Kidney capillary endothelial cell (primary cell): Measurements from ENCODE around the gene ADIPOR2.

ENCODE experiments used
- DNase-seq: peaks from one replicate; pipeline ENCODE4 v3.0.0-alpha.2; 2018; ENCODE audit warnings: low spot score

ADIPOR2 gene

GRCh38 chr12:1690578-1691122 is at the start of gene ADIPOR2:
Gene ADIPOR2 (plus strand): TSS chr12:1691070. CDS start chr12:1754344, 63,274 bp downstream.
- DNase-seq, result peak; percentile 95

DNA sequence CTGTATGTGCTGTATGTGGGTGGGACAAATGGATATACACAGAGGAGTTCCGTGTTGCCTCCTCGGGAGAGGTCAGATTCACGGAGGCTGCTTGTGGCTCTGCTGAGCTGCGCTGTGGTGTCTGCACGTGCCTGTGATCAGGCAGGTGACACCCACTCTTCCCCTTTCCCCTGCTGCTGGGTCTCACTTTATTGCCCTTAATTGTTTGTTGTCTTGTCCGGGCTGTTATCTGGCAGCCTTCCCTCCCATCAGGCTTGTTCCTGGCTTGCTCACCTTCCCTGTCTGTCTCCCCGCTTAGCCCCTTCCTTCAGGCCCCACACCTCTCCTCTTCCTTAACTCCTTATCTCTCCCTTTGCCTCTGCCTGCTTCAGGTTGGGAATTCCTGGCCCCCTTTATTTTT is 48.4 kb upstream of the ADIPOR2 start:
- DNase-seq, result no peak

- DNase-seq, result no peak
Observed at GRCh38 chr12:1643043-1643442, 47.8 kb upstream of the ADIPOR2 start.

DNA sequence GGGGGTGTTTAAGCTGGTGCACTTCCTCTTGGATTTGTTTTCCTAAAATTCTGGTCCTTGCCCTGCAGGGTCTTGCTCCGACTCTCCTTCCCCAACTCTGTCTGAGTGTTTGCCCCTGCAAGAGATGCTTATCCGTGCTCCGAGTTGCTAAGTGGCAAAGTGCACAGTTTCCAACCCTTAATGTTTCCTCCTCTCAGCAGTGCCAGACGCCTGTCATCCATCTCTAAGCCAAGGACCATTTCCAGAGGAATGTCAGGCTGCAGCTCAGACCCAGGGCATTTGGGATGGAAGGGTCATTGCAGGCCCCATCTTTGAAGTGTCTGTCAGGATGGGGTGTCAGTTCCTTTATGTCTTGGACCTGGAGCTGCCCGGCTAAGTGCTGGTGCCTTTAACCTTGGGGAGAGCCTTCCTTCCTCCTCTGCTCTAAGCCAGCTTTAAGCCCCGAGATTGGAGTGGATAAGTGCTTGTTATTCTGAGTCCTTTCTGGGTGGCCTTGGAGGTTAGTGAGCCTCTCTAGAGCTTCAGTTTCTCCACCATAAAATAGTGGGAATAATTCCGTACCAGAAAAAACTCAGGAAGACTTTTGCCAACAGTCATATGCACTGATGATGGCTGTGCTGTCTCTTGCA is 46.9 kb upstream of the ADIPOR2 start:
- DNase-seq, result no peak

- no peak for DNase-seq
Observed at GRCh38 chr12:1644534-1645438, 46.1 kb upstream of the ADIPOR2 start.

GRCh38 chr12:1645819-1646218 is 45.1 kb upstream of the ADIPOR2 start:
- no peak for DNase-seq

- no peak for DNase-seq
Observed at GRCh38 chr12:1646569-1647284, 44.1 kb upstream of the ADIPOR2 start.

GRCh38 chr12:1647285-1647669 is 43.6 kb upstream of the ADIPOR2 start:
- DNase-seq, result no peak

- DNase-seq, result no peak
Observed at GRCh38 chr12:1650260-1650977, 40.5 kb upstream of the ADIPOR2 start.

- no peak for DNase-seq
Observed at GRCh38 chr12:1650978-1651361, 39.9 kb upstream of the ADIPOR2 start.

DNA sequence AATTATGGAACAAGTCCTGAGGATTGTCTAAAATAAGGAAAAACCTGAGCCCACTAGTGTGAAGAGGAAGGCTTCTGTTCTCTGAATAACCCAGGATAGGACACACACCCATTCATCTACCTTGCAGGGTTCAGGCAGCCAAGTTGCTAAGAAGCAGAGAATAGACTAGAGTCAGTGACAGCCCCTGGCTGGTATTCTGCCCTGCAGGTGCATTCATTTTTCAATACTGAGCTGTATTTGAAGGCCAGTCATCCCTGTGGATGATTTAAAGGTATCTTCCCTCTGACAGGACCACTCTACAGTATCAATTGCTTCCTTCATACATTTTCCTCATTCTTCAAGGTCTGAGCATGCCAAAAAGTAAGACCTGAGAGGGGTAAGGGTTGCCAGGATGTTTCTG is 38.9 kb upstream of the ADIPOR2 start:
- DNase-seq, result no peak

- no peak for DNase-seq
Observed at GRCh38 chr12:1655225-1655788, 35.6 kb upstream of the ADIPOR2 start.

DNA sequence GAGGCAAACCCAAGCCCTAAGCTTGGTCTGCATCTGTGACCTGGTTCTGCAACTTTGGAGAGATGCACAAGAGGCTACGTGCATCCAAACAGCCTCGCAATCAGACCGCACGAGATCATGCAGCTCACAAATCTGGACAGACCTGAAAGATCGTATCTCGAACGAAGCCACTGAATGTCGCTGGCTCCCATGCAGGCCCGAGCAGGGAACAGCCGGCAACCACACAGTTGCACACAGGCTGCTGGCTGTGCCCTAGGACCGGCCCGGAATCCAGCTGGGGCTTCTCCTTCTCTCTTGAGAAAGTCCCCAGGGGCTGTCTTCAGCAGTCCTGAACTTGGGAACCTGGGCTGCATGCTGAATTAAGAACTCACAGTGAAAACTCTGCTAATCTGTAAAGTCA is 34.0 kb upstream of the ADIPOR2 start:
- no peak for DNase-seq

DNA sequence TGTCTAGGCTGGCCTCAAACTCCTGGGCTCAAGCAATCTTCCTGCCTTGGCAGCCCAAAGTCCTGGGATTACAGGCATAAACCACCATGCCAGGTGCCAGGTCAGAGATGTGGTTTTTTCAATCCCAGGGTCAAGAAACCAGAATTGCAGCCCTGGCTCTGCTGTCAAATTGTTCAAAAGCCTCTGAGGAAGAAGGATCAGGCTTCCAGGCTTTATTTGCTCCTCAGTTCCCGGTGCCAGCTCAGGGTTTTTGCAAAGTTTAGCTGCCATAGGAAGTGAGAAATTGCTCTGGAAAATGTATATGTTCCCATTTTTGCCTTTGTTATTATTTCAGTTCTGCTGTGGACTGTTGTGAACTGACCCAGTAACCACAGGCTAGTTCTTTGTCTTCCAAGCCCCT is 33.2 kb upstream of the ADIPOR2 start:
- no peak for DNase-seq

DNA sequence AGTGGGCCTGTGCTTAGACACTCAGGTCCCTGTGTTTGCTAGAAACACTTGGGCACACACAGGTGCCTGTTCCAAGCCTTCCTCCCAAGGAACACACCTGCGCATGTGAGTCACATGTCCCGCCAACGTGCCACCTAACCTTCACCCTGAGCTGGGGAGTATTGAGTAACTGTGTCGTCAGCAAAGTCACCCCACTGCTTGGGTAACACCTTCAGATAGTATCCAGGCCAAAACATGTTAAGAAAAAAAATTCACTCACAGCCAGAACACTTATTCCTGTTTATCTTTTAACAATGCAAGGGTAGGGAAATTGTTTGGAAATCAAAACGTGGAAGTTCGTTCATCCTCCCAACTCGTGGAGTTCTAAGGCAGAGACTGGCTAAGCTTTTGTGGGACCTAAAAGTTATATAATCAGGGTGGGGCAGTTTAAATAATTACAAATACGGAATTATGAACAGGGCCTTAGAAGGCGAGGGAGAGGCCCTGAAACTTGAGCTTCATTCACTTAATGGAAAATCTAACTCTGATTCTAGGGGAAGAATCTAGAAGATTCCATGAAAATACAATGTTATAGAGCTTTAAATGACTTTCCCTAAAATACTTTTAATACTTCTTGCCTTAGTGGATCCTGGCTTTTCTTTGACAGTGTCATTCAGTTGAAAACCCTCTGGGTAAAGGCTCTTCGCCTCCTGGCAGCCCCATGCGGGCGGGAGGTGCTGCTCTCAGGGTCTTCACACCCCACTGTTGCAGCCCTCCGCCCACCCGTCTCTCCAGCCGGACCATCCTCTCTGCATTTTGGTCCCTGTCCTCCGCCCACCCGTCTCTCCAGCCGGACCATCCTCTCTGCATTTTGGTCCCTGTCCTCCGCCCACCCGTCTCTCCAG is 30.3 kb upstream of the ADIPOR2 start:
- DNase-seq, result no peak

DNA sequence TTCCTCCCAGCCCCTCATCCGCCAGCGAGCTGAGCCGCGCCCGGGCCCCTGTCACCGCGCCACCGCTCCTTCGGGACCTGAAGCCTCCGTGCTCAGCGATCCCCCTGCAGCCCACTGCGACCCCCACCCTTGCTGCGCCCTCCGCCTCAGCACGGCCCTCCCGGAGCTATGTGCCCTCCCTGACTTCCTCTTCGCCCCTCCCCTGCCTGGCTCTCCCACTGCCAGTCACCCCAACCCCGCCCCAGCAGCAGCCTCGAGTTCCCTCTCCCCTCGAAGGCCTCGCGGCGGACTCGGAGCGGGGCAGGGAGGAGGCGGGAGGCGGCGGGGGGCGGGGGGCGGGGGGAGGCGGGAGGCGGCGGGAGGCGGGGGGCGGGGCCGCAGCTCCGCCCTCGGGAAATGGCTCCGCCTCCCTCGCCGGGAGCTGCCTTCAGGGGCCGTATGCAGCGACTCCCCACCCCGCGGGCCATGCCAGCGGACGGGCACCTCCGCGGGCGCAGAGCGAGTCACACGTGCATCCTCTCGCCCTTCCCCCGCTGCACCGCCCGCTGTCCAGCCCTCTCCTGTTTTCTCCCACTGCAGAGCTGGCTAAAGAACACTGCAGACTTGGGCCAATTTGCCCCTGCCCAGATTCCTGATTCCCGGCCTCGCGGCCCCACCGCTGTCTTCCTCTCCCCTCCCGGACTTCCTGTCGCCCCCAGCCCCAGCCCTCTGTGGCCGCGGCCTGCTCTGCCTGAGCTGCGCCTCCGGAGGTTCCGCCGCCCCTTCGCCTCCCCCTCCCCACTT is 29.1 kb upstream of the ADIPOR2 start:
- DNase-seq, result peak; percentile 90

GRCh38 chr12:1662761-1663439 is 28.0 kb upstream of the ADIPOR2 start:
- no peak for DNase-seq

DNA sequence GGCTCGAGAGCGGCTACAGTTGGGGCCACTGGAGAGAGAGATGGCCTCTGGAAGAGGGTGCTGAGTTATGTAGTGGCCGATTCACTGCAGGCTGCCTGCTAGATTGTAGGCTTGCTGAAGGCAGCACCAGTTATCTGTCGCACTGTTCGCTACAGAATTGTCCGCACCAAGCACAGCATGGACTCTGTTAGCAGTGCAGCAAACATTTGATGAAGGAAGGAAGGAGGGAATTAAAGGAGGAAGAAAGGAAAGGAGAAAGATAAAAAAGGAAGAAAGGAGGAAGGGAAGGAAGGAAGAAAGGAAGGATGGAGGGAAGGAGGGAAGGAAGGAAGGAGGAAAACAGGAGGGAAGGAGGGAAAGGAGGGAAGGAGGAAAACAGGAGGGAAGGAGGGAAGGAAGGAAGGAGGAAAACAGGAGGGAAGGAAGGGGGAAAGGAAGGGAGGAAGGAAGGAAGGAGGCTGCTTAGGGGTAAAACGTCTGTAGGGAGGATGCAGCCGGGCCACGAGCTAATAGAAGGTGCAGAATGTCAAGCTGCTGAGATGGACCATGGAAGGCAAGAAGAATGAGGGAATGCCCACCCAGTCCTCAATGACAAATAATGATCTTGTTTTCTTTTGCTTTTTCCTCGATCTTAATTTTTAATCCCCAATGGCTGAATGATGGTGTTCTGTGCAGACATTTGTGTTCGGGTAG is 27.3 kb upstream of the ADIPOR2 start:
- no peak for DNase-seq

DNA sequence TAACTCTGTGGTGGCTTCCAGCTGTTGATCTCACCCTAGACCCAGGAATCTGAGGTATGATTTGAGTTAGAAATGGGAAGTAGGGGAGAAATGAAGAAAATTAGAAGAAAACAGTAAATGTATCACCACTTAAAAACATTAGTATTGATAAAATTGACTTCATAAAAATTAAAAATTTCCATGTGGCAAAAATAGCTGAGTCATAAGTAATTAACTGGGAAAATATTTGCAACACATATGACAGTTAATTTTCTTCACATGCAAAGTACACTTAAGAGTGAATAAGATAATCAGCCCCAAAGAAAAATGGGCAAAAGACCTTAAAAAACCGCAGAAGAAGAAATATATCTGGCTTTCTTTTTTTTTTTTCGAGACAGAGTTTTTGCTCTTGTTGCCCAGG is 25.5 kb upstream of the ADIPOR2 start:
- DNase-seq, result no peak
